IPS-NIHi11 (cell line): ENCODE measurements around the gene EIF4G3.
"Not testable (repeated sequence)": the region's sequence is repeated elsewhere in the genome, so short reads cannot be mapped to it uniquely, and the experiment has no call there.

Source experiments
- DNase-seq: peaks from one replicate; pipeline ENCODE4 v3.0.0; 2012; ENCODE audit warnings: mixed read lengths, low spot score

The EIF4G3 gene

DNA sequence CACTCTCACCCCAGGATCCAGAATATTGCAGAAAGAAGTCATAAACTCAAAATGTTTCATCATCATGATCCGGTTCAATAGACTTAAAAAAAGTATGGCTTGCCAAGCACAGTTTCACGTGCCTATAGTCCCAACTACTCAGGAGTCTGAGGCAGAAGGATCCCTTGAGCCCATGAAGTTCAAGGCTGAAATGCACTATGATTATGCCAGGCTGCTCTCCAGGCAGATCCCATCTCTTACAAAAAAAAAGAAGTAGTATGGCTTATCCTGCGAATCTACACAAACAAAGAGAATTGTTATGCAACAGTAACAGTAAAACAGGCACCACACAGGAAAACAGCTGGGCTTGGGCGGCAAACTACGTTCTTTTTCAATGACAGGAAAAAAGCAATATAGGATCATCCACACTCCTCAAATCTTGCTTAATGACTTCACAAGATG, 76.2 kb downstream of the EIF4G3 start:
- DNase-seq, result peak; percentile 10

DNA sequence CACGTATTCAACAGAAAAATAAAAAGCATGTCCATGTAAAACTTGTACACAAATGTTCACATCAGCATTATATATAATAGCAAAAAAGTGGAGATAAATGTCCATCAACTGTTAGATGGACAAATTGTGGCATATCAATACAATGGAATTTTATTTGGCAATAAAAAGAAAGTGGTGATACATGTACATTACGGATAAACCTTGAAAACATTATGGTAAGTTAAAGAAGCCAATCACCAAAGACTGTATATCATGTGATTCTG, 76.9 kb downstream of the EIF4G3 start:
- no peak for DNase-seq

DNA sequence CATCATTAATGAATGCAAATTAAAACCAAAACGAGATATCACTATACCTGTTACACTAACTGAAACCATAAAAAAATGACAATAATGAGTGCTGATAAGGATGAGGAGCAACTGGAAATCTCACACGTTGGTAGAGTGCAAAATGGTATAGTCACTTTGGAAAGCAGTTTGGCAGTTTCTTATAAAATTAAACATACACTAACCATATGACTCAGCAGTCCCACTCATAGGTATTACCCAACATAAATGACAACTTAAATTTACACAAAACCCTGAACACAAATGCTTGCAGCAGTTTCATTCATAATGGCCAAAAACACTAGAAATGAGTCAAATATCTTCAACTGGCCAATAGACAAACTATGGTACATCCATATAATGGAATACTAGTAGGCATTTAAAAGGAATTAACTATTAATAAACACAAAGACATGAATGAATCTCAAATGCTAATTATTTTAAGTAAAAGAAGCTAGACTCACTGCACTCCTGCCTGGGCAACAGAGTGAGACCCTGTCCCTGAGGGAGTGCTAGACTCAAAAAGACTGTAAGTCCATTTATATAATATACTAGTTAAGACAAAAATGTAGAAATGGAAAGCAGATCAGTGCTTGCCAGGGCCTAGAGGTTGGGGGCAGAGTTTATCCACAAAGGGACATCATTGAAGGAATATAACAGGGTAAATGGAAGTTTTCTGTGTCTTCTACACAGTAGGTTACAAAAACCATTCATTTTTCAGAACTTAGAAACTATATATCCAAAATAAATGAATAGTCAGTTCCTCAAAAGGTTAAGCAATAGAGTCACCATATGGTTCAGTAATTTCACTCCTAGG, 77.4 kb downstream of the EIF4G3 start:
- DNase-seq, result no peak

DNA sequence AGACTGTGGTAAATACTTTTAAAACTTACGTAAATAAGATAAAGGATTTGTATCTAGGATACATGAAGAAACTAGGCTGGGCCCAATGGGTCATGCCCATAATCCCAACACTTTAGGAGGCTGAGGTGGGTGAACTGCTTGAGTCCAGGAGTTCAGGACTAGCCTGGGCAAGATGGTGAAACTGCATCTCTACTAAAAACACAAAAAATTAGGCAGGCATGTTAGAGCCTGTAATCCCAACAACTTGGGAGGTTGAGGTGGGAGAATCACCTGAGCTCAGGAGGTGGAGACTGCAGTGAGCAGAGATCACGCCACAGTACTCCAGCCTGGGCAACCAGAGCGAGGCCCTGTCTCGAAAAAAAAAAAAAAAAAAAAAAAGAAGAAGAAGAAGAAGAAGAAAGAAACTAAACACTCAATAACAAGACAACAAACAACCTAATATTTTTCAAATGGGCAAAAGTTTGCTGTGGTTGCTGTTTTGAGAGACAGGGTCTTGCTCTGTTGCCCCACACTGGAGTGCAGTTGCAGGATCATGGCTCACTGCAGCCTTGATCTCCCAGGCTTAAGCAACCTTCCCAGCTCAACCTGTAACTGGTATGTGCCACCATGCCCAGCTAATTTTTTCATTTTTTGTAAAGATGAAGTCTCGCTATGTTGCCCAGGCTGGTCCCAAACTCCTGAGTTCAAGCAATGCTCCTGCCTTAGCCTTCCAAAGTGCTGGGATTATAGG, 78.3 kb downstream of the EIF4G3 start:
- no peak for DNase-seq

DNA sequence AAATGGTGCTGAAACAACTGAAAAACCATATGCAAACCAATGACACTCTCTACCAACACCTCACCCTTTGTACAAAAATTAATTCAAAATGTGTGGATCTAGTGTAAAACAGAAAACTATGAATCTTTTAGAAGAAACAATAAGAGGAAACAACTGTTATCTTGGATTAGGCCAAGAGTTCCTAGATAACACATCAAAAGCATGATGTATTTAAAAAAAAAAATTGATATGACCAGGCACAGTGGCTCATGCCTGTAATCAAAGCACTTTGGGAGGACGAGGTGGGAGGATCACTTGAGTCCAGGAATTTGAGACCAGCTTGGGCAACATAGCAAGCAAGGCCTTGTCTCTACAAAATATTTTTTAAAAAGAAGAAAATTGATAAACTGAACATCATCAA, 79.0 kb downstream of the EIF4G3 start:
- no peak for DNase-seq

DNA sequence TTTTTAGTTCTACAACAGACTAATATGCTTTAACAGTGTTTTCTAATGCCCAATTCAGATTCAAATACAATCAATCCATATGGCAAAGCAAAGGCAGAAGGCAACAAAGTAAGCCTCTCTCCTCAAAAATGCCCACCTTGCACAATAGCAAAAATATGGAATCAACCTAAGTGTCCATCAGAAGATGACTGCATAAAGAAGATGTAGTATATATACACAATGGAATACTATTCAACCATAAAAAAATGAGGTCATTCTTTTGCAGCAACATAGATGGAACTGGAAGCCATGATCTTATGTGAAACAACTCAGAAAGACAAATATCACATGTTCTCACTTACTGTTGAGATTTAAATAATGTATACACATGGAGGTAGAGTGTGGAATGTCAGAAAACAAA, 80.7 kb downstream of the EIF4G3 start:
- no peak for DNase-seq

DNA sequence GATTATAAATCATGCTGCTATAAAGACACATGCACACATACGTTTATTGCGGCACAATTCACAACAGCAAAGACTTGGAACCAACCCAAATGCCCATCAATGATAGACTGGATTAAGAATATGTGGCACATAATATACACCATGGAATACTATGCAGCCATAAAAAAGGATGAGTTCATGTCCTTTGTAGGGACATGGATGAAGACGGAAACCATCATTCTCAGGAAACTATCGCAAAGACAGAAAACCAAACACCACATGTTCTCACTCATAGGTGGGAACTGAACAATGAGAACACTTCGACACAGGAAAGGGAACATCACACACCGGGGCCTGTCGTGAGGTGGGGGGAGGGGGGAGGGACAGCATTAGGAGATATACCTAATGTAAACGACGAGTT, 82.4 kb downstream of the EIF4G3 start:
- DNase-seq, result not testable (repeated sequence)

DNA sequence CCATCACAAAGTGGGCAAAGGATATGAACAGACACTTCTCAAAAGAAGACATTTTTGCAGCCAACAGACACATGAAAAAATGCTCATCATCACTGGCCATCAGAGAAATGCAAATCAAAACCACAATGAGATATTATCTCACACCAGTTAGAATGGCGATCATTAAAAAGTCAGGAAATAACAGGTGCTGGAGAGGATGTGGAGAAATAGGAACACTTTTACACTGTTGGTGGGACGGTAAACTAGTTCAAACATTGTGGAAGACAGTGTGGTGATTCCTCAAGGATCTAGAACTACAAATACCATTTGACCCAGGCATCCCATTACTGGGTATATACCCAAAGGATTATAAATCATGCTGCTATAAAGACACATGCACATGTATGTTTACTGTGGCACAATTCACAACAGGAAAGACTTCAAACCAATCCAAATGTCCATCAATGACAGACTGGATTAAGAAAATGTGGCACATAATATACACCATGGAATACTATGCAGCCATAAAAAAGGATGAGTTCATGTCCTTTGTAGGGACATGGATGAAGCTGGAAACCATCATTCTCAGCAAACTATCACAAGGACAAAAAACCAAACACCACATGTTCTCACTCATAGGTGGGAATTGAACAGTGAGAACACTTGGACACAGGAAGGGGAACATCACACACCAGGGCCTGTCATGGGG, 83.3 kb downstream of the EIF4G3 start:
- not testable (repeated sequence) for DNase-seq

DNA sequence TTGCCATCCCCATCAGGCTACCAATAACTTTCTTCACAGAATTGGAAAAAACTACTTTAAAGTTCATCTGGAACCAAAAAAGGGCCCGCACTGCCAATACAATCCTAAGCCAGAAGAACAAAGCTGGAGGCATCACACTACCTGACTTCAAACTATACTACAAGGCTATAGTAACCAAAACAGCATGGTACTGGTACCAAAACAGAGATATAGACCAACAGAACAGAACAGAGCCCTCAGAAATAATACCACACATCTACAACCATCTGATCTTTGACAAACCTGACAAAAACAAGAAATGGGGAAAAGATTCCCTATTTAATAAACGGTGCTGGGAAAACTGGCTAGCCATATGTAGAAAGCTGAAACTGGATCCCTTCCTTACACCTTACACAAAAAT, 84.2 kb downstream of the EIF4G3 start:
- DNase-seq, result not testable (repeated sequence)

DNA sequence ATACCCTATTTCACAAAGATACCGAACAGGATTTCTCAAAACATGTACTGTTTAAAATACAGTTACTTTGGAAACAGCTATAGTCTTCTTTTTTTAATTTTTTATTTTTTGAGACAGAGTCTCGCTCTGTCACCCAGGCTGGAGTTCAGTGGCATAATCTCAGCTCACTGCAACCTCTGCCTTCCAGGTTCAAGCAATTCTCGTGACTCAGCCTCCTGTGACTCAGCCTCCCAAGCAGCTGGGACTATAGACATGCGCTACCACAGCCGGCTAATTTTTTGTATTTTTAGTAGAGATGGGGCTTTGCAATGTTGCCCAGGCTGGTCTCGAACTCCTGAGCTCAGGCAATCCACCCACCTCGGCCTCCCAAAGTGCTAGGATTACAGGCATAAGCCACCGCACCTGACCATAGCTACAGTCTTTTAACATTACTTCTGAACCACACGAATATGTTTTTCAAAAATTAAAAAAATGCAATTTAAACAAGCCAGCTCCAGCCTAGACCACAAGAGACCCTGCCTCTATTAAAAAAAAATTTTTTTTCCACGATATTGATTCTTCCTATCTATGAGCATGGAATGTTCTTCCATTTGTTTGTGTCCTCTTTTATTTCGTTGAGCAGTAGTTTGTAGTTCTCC, 85.5 kb downstream of the EIF4G3 start:
- not testable (repeated sequence) for DNase-seq

DNA sequence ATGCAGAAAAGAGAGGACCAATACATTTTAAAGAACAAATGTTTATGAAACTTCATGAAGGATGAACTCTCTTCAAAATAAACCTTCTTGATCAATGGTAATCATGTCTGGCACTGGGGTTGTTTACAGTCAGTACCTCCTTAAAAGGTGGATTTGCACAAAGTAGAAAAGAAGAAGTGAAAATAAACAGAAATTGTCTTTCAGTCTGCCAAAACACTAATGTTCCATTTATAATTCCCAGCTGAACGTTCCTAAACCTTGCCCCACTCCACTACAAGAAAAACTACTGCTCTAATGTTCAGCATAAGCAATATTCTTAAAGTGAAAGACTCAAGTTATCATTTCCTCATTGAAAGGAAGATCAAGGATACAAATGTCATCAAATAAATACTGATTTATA, 86.2 kb downstream of the EIF4G3 start:
- DNase-seq, result no peak

DNA sequence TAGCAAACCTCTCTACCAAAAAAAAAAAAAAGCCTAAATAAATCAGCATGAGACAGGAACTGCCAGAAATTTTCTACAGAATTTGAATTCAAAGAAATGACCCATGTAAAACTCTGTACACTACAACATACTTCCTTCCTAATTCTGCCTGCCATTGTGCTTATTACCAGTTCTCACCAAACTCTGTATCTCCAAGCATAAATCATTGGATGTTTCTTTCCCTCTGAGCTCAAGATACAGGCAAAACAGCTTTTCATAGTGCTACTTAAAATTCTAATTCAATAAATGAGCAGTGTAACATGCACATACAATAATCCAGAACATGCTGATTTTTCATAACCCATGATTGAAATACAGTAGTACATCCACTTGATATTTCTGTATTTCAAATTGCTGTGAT, 87.0 kb downstream of the EIF4G3 start:
- DNase-seq, result no peak

DNA sequence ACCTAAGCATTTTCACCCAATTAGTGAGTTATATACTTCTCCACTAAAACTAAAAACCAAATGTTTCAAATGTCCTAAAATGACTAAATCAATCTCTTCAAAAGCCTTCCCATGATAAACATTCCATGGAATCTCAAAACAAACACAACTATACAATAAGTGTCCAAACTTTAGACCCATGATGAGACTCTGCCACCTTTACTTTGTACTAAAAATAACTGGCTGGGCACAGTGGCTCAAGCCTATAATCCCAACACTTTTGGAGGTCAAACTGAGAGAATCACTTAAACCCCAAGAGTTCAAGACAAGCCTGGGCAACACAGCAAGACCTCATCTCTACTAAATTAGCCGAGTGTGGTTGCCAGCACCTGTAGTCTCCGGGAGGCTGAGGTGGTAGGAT, 87.4 kb downstream of the EIF4G3 start:
- DNase-seq, result no peak

DNA sequence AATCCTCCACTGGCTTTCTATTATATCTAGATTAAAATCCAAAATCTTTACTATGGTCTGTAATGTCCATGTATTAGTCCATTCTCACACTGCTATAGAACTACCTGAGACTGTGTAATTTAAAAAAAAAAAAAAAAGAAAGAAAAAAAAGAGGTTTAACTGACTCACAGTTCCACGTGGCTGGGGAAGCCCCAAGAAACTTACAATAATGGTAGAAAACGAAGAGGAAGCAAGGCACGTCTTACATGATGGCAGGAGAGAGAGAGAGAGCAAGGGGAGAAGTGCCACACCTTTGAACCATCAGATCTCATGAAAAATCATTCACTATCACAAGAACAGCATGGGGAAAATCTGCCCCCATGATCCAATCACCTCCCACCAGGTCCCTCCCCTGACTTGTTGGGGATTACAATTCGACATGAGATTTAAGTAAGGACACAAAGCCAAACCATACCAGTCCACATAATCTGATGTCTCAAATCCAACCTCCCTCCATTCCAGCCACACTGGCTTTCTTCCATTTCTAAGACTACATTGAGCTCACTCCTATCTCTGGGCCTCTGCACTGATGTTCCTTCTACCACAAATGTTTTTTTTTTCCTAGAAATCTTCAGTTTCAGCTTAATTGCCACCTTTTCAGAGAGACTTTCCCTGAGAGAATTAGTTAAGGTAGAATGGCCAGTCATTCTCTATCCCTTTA, 92.4 kb downstream of the EIF4G3 start:
- DNase-seq, result no peak

DNA sequence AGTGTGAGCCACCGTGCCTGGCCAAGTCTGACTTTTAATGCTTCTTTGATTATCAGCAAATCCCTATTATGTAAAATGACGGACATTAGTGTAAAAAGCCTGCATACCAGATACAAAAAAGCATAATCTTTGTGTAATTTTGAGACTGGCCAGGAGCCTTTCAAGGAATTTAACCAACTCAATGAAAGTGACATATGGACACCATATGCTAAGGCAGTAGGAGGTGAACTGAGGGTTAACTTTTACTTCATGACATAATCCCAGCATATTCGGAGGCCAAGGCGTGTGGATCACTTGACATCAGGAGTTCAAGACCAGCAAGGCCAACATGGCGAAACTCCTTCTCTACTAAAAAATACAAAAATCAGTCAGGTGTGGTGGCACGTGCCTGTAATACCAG, 94.6 kb downstream of the EIF4G3 start:
- no peak for DNase-seq

DNA sequence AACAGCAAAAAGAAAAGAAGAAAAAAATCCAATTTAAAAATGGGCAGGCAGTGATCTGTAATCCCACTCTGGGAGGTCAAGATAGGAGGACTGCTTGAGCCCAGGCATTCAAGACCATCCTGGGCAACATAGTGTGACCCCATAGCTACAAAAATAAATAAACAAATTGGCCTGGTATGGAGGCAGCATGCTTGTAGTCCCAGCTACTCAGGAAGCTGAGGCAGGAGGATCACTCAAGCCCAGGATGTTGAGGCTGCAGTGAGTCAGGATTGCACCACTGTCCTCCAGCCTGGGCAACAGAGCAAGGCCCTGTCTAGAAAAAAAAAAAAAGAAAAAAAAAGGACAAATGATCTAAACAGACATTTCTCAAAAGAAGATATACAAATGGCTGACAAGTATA, 99.6 kb downstream of the EIF4G3 start:
- no peak for DNase-seq

DNA sequence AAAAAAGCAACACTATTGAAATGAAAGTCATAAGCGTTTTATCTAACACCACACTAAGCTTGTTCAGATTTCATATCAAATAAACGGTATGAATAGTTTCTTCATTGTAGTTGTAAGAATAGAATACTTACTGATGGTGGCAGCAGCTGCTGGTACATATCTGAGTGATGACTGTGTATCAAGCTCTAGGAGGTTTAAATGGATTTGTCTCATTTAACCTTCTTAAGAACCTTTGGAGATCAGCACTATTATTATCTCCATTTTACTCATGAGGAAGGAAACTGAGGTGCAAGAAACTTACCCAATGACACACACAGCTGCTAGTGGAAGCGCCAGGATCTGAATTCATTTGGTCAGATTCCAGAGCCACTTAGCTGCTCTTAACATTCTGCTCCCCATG, 104.0 kb downstream of the EIF4G3 start:
- no peak for DNase-seq

DNA sequence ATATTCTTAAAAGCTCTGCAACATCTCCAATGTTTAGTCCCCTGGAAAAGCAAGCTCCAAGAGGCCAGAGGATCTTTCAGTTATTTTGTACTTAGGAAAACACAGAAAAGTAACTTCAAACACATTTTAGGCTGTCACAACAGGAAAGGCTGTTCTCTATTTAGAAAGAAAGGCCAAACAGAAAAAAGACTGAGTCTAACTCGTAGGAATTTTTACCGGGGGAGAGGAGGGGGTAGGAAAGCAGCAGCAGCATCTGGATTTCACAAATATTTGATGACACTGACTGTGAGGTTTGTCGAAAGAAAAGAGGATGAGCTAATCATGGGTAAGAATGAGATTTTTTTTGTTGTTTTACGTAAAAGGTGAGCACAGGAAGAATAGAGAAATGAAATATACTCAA, 107.1 kb downstream of the EIF4G3 start:
- DNase-seq, result no peak

DNA sequence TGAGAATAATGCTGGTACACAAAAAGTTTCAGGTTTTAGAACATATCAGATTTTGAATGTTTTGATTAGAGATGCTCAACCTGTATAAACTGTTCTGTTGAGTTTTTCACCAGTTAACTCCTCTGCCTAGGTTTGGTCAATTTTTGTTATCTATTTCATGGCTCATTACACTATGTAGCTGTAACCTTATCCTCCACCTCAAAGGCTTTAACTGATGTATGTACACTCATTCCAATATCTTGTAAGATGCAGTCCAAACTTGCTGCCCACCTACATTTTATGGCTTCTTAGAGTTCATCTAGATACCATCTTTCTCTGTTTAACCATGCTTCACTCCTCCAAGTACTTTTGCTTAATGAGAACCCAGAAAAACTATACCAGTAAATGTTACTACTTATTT, 107.8 kb downstream of the EIF4G3 start:
- DNase-seq, result no peak

DNA sequence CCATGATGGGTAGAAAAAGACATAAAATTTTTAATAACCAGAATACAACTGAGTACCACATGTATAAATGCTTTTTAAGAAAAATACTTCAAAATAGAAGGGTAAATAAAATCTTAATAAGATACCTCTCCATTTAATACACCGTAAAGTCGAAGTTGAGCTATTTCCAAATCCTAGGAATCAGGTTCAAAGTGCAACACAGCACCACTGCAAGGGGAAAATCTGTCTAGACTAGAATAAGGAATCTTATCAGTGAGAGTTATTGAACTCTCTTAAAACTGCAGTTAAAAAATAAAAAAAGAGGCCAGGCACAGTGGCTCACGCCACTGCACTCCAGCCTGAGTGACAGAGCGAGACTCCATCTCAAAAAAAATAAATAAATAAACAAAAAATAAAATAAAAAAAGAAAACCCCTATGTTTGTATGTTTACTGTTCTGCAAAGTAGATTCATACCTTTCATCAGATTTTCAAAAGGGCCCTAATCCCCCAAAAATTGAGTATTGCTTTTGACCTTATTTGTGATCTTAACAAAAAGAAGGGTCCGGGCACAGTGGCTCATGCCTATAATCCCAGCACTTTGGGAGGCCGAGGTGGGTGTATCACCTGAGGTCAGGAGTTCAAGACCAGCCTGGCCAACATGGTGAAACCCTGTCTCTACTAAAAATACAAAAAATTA, 109.0 kb downstream of the EIF4G3 start:
- DNase-seq, result no peak

DNA sequence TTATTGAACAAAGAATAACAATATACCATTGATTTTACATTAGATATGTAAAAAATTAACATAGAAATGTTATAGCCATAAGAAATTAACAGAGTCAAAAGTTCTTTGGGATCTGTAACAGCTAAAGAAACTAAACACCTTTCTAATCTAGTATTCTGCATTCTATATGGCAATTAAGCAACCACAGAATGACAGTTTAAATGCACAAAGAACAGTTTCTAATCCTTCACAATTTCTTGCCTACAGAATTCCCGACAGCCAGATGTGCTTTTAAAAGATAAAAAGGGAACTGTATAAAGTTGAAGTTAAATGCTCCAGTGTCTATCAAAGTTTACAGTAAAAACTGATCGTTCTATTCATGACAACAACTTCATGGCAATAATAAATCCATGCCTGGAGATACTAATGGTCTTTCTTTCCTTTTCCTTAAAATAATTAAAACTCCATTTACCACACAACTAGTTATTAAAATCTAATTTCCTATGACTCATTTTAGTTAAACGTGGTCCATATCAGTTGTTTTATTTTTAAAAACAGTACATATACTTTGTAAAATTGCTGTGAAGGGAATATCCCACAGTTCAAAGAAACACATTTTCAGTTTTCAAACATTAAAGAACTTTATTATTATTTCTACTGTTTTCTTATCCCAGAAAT, 110.2 kb downstream of the EIF4G3 start:
- DNase-seq, result no peak
